HEK293 (cell line): ENCODE data around the gene TRAF5.

Experiments used
- CTCF ChIA-PET: fragments of 350-600 bp; formaldehyde crosslinking; extraction: SDS; loops from one replicate; lab custom pipeline; 2021; ENCODE audit warnings: antibody characterized with exemption; lab: Yijun Ruan, JAX
- POLR2A ChIA-PET: fragments of 300-600 bp; formaldehyde crosslinking; extraction: SDS; loops from one replicate; lab custom pipeline; 2020; ENCODE audit warnings: antibody characterized with exemption, inconsistent platforms; lab: Yijun Ruan, JAX
- H3K27ac ChIP-seq: fragments of 200-500 bp; sonication (Bioruptor generic); 2 replicates; pipeline ENCODE4 v1.5.1; 2014; ENCODE audit warnings: low read depth, low read length, control low read depth, inconsistent platforms; ENCODE audit errors: extremely low read depth
- H3K36me3 ChIP-seq, 2 experiments: fragments of 200-500 bp in 1 of 2; sonication (Bioruptor generic) in 1 of 2; 1 replicate in 1 of 2; 2 replicates in 1 of 2; pipeline ENCODE4 v1.5.1; 2014 to 2017; ENCODE audit warnings: inconsistent platforms in 2 of 2, low read length in 2 of 2; ENCODE audit not compliant: control insufficient read depth in 2 of 2, insufficient read depth in 1 of 2
- H3K4me1 ChIP-seq: fragments of 200-500 bp; sonication (Bioruptor generic); 2 replicates; pipeline ENCODE4 v1.5.1; 2014; ENCODE audit warnings: mild to moderate bottlenecking, low read length, inconsistent platforms; ENCODE audit not compliant: control insufficient read depth, insufficient read depth
- H3K4me3 ChIP-seq: 2 replicates; pipeline ENCODE4 v1.5.1; 2011; ENCODE audit warnings: low read depth, mild to moderate bottlenecking, control low read depth, low read length, moderate library complexity
- H3K9me3 ChIP-seq: fragments of 200-500 bp; sonication (Bioruptor generic); 2 replicates; pipeline ENCODE4 v1.5.1; 2014; ENCODE audit warnings: low read depth, low read length, inconsistent platforms; ENCODE audit not compliant: control insufficient read depth, insufficient read depth
- GLI2 ChIP-seq: fragments of 450-650 bp; formaldehyde crosslinking; IDR thresholded peaks from 2 replicates; pipeline ENCODE4; 2017; ENCODE audit warnings: missing biosample characterization, missing genetic modification characterization, low read depth, borderline replicate concordance
- HOXC10 ChIP-seq: sonication (generic); formaldehyde crosslinking; IDR thresholded peaks from 2 replicates; pipeline ENCODE4 v1.8.1; 2023; ENCODE audit warnings: mild to moderate bottlenecking, missing genetic modification reagents
- IKZF3 ChIP-seq: fragments of 450-650 bp; IDR thresholded peaks from 2 replicates; pipeline ENCODE4 v1.5.0; 2018; ENCODE audit warnings: missing biosample characterization, mild to moderate bottlenecking, missing genetic modification characterization, moderate library complexity
- KLF10 ChIP-seq: fragments of 450-650 bp; IDR thresholded peaks from 2 replicates; pipeline ENCODE4 v1.5.1; 2018; ENCODE audit warnings: missing biosample characterization, mild to moderate bottlenecking, missing genetic modification characterization
- MZF1 ChIP-seq: fragments of 450-650 bp; formaldehyde crosslinking; IDR thresholded peaks from 2 replicates; pipeline ENCODE4 v1.5.1; 2017; ENCODE audit warnings: missing biosample characterization, missing genetic modification characterization, borderline replicate concordance
- PRDM10 ChIP-seq: fragments of 450-650 bp; formaldehyde crosslinking; IDR thresholded peaks from 2 replicates; pipeline ENCODE4 v1.5.1; 2016; ENCODE audit warnings: missing biosample characterization, missing genetic modification characterization
- REST ChIP-seq: fragments of 450-650 bp; formaldehyde crosslinking; IDR thresholded peaks from 2 replicates; pipeline ENCODE4 v1.5.1; 2016; ENCODE audit warnings: missing biosample characterization, missing genetic modification characterization
- SP3 ChIP-seq: fragments of 450-650 bp; formaldehyde crosslinking; IDR thresholded peaks from 2 replicates; pipeline ENCODE4 v1.5.1; 2016; ENCODE audit warnings: missing biosample characterization, missing genetic modification characterization
- ZFHX2 ChIP-seq: fragments of 450-650 bp; formaldehyde crosslinking; conservative IDR thresholded peaks from 2 replicates; pipeline ENCODE4 v1.5.1; 2016; ENCODE audit warnings: missing biosample characterization, missing genetic modification characterization
- ZFP37 ChIP-seq: fragments of 450-650 bp; formaldehyde crosslinking; IDR thresholded peaks from 2 replicates; pipeline ENCODE4 v1.5.1; 2016; ENCODE audit warnings: missing biosample characterization, missing genetic modification characterization
- ZNF175 ChIP-seq: fragments of 450-650 bp; formaldehyde crosslinking; IDR thresholded peaks from 2 replicates; pipeline ENCODE4 v1.5.1; 2016; ENCODE audit warnings: missing biosample characterization, missing genetic modification characterization
- ZNF223 ChIP-seq: fragments of 450-650 bp; formaldehyde crosslinking; IDR thresholded peaks from 2 replicates; pipeline ENCODE4 v1.5.1; 2016; ENCODE audit warnings: missing biosample characterization, missing genetic modification characterization
- ZNF341 ChIP-seq: fragments of 450-650 bp; formaldehyde crosslinking; IDR thresholded peaks from 2 replicates; pipeline ENCODE4; 2016; ENCODE audit warnings: low read depth, missing biosample characterization, missing genetic modification characterization
- ZNF513 ChIP-seq: fragments of 450-650 bp; IDR thresholded peaks from 2 replicates; pipeline ENCODE4 v1.5.1; 2018; ENCODE audit warnings: missing biosample characterization, missing genetic modification characterization
- ZNF521 ChIP-seq: fragments of 450-650 bp; formaldehyde crosslinking; IDR thresholded peaks from 2 replicates; pipeline ENCODE4 v1.5.1; 2017; ENCODE audit warnings: missing biosample characterization, mild to moderate bottlenecking, missing genetic modification characterization
- ZNF561 ChIP-seq: fragments of 450-650 bp; IDR thresholded peaks from 2 replicates; pipeline ENCODE4 v1.5.1; 2018; ENCODE audit warnings: missing biosample characterization, missing genetic modification characterization, borderline replicate concordance
- ZNF580 ChIP-seq: fragments of 450-650 bp; formaldehyde crosslinking; IDR thresholded peaks from 2 replicates; pipeline ENCODE4 v1.5.1; 2016; ENCODE audit warnings: missing biosample characterization, missing genetic modification characterization
- ZNF600 ChIP-seq: fragments of 450-650 bp; formaldehyde crosslinking; IDR thresholded peaks from 2 replicates; pipeline ENCODE4 v1.5.1; 2016; ENCODE audit warnings: missing biosample characterization, missing genetic modification characterization
- ZNF692 ChIP-seq: fragments of 450-650 bp; formaldehyde crosslinking; IDR thresholded peaks from 2 replicates; pipeline ENCODE4 v1.5.1; 2016; ENCODE audit warnings: missing biosample characterization, missing genetic modification characterization
- ZNF768 ChIP-seq: fragments of 450-650 bp; formaldehyde crosslinking; IDR thresholded peaks from 2 replicates; pipeline ENCODE4 v1.5.1; 2018; ENCODE audit warnings: missing biosample characterization, mild to moderate bottlenecking, missing genetic modification characterization
- ZNF837 ChIP-seq: fragments of 450-650 bp; formaldehyde crosslinking; IDR thresholded peaks from 2 replicates; pipeline ENCODE4 v1.5.1; 2016; ENCODE audit warnings: missing biosample characterization, missing genetic modification characterization
- ZSCAN4 ChIP-seq: fragments of 450-650 bp; formaldehyde crosslinking; IDR thresholded peaks from 2 replicates; pipeline ENCODE4 v1.5.1; 2017; ENCODE audit warnings: missing biosample characterization, missing genetic modification characterization

Gene TRAF5

GRCh38 chr1:211326140-211326527 lies 499 bp upstream of the TRAF5 start:
- H3K9me3 ChIP-seq, result no peaks in the 10 kb centered on the region
- H3K27ac ChIP-seq, result no peak overlapping the region; the same call in 1 of the 2 replicates
- no peaks in the 10 kb centered on the region for H3K4me1 ChIP-seq
- H3K4me3 ChIP-seq, result peak overlapping the region; percentile 49
- H3K36me3 ChIP-seq, result no peaks in the 10 kb centered on the region
- CTCF ChIA-PET, result interaction anchor here (0.9 to 1.5 kb wide), 4 partner anchors 22 to 329 kb away, joined by 3 to 5 read pairs (median 4); no protein-coding TSS in a partner anchor
- no peak for TF ChIP-seq IKZF3 (tag by site-specific recombination)
- no peak for TF ChIP-seq ZFHX2 (tag by site-specific recombination)
- TF ChIP-seq ZNF580 (tag by site-specific recombination), result 0 out of 2 replicates have a peak, but pooled peaks have one; percentile 66
- no peak for TF ChIP-seq MZF1 (tag by site-specific recombination)
- TF ChIP-seq ZNF600 (tag by site-specific recombination), result 0 out of 2 replicates have a peak, but pooled peaks have one; percentile 51
- no peak for TF ChIP-seq KLF10 (tag by site-specific recombination)
- TF ChIP-seq ZNF561 (tag by site-specific recombination), result no peak
- TF ChIP-seq SP3, result 0 out of 2 replicates have a peak, but pooled peaks have one; percentile 19
- no peak for TF ChIP-seq ZNF837 (tag by site-specific recombination)
- no peak for TF ChIP-seq HOXC10
- TF ChIP-seq ZNF175 (tag by site-specific recombination), result no peak
- TF ChIP-seq ZNF692, result no peak
- TF ChIP-seq REST, result no peak
- POLR2A ChIA-PET, result interaction anchor here (1.5 kb wide), 1 partner anchor 14 kb away, joined by 3 read pairs; no protein-coding TSS in a partner anchor

- ChIA-PET POLR2A (interaction anchor here (0.6 to 1.0 kb wide), 2 partner anchors 252 to 345 kb away, joined by 3 to 7 read pairs; partner anchors contain the start of gene SLC30A1), CTCF (interaction anchor here (0.6 to 1.5 kb wide), 6 partner anchors 147 to 1272 kb away, joined by 3 to 4 read pairs (median 3); no protein-coding TSS in a partner anchor)
- peak overlapping the region; percentile 49 for H3K4me3 ChIP-seq
- H3K36me3 ChIP-seq, result no peaks in the 10 kb centered on the region
- H3K4me1 ChIP-seq, result peaks cover 5% of the 10 kb centered on the region
- no peaks in the 10 kb centered on the region for H3K9me3 ChIP-seq
- no peak overlapping the region; the same call in 1 of the 2 replicates for H3K27ac ChIP-seq
- peak; percentile 69 for TF ChIP-seq PRDM10 (tag by site-specific recombination)
- TF ChIP-seq ZNF223, result no peak
- TF ChIP-seq ZNF341 (tag by site-specific recombination), result peak; percentile 46; the same call in 1 of the 2 replicates
- no peak for TF ChIP-seq ZNF768 (tag by site-specific recombination)
- no peak for TF ChIP-seq ZNF521 (tag by site-specific recombination)
- TF ChIP-seq ZNF513 (tag by site-specific recombination), result no peak
- TF ChIP-seq ZNF580 (tag by site-specific recombination), result no peak
- TF ChIP-seq ZSCAN4 (tag by site-specific recombination), result no peak
- no peak for TF ChIP-seq GLI2 (tag by site-specific recombination)
- TF ChIP-seq ZFP37, result no peak
Measured at GRCh38 chr1:211327346-211327921, 801 bp downstream of the TRAF5 start.
